HepG2 (cell line): ENCODE measurements around the gene SIRT6. TPM values are rescaled to one million over a fixed set of nuclear protein-coding genes. Genes with fewer than 3 reads are reported as not detected.

Experiments
- CCDC6 ChIP-seq: sonication (generic); formaldehyde crosslinking; IDR thresholded peaks from 2 replicates; pipeline ENCODE4 v1.8.1; 2022; ENCODE audit warnings: mild to moderate bottlenecking, missing genetic modification reagents, moderate library complexity
- FOXP1 ChIP-seq, 2 experiments: fragments of 450-650 bp in 1 of 2; IDR thresholded peaks; 2 replicates each; pipeline ENCODE4 v1.6.1; 2017 to 2018; ENCODE audit warnings: antibody characterized with exemption in 1 of 2
- HCFC1 ChIP-seq: fragments of 150-350 bp; IDR thresholded peaks from 2 replicates; pipeline ENCODE4 v1.6.1; 2014; ENCODE audit warnings: low read depth, low read length
- KAT7 ChIP-seq: IDR thresholded peaks from 2 replicates; pipeline ENCODE4 v1.6.1; 2018; ENCODE audit warnings: borderline replicate concordance, missing compliant biosample characterization
- KDM5A ChIP-seq: fragments of 200-600 bp; sonication (generic); IDR thresholded peaks from 2 replicates; pipeline ENCODE4 v1.7.0; 2018; ENCODE audit warnings: antibody characterized with exemption, mild to moderate bottlenecking, low read length, borderline replicate concordance
- MAZ ChIP-seq, 2 experiments: sonication (generic) in 1 of 2; formaldehyde crosslinking in 1 of 2; IDR thresholded peaks; 2 replicates each; pipeline versions ENCODE4 v1.5.0 to v1.6.1; 2012 to 2020; ENCODE audit warnings: low read depth in 2 of 2, mild to moderate bottlenecking in 2 of 2, borderline replicate concordance in 1 of 2, improper control_type of control experiment in 1 of 2, low read length in 1 of 2, missing genetic modification reagents in 1 of 2, moderate library complexity in 1 of 2
- MIER2 ChIP-seq: IDR thresholded peaks from 2 replicates; pipeline ENCODE4 v1.6.1; 2016; ENCODE audit warnings: missing biosample characterization, missing genetic modification reagents
- MNT ChIP-seq: fragments of 450-650 bp; IDR thresholded peaks from 2 replicates; pipeline ENCODE4 v1.6.1; 2016
- MTF2 ChIP-seq: sonication (generic); formaldehyde crosslinking; IDR thresholded peaks from 2 replicates; pipeline ENCODE4 v1.5.0; 2020; ENCODE audit warnings: missing genetic modification reagents, borderline replicate concordance
- PLRG1 ChIP-seq: fragments of 450-650 bp; conservative IDR thresholded peaks from 2 replicates; pipeline ENCODE4 v1.6.1; 2016
- RAD21 ChIP-seq: fragments of 450-650 bp; formaldehyde crosslinking; IDR thresholded peaks from 2 replicates; pipeline ENCODE4 v1.5.0; 2020; ENCODE audit warnings: mild to moderate bottlenecking
- UBTF ChIP-seq: sonication (generic); formaldehyde crosslinking; IDR thresholded peaks from 2 replicates; pipeline ENCODE4 v1.4.0; 2020; ENCODE audit warnings: mild to moderate bottlenecking, missing genetic modification reagents
- XRCC5 ChIP-seq: fragments of 200-400 bp; formaldehyde crosslinking; optimal IDR thresholded peaks from 2 replicates; pipeline ENCODE3; 2017; ENCODE audit warnings: mild to moderate bottlenecking, low read length
- ZBTB43 ChIP-seq: sonication (generic); formaldehyde crosslinking; conservative IDR thresholded peaks from 2 replicates; pipeline ENCODE4 v1.4.0; 2020; ENCODE audit warnings: missing genetic modification reagents
- ZFP62 ChIP-seq: sonication (generic); formaldehyde crosslinking; IDR thresholded peaks from 2 replicates; pipeline ENCODE4 v1.4.0; 2020; ENCODE audit warnings: missing genetic modification reagents
- ZNF335 ChIP-seq: sonication (generic); formaldehyde crosslinking; IDR thresholded peaks from 2 replicates; pipeline ENCODE4 v1.4.0; 2020; ENCODE audit warnings: missing genetic modification reagents
- ZNF441 ChIP-seq: sonication (generic); formaldehyde crosslinking; IDR thresholded peaks from 2 replicates; pipeline ENCODE4 v1.7.0; 2021; ENCODE audit warnings: missing genetic modification reagents, borderline replicate concordance
- ZNF501 ChIP-seq: sonication (generic); formaldehyde crosslinking; IDR thresholded peaks from 2 replicates; pipeline ENCODE4 v1.5.1; 2020; ENCODE audit warnings: mild to moderate bottlenecking, moderate library complexity, missing genetic modification reagents
- ZNF614 ChIP-seq: IDR thresholded peaks from 2 replicates; pipeline ENCODE4 v1.6.1; 2018; ENCODE audit warnings: missing biosample characterization, missing genetic modification reagents, inconsistent platforms, borderline replicate concordance
- ZNF776 ChIP-seq: sonication (generic); formaldehyde crosslinking; IDR thresholded peaks from 2 replicates; pipeline ENCODE4 v1.4.0; 2020; ENCODE audit warnings: mild to moderate bottlenecking, missing genetic modification reagents
- ZNF790 ChIP-seq: sonication (generic); formaldehyde crosslinking; IDR thresholded peaks from 2 replicates; pipeline ENCODE4 v1.8.0; 2022; ENCODE audit warnings: missing genetic modification reagents, mild to moderate bottlenecking, borderline replicate concordance
- polyA plus RNA-seq, 8 experiments: library from polyadenylated mRNA; depleted of rRNA in 3 of 8; stranded (reverse) in 7 of 8; unstranded in 1 of 8; fragments of >200 nt; fragmentation: Illumina TruSeq in 4 of 8; extraction: Trizol in 4 of 8; gene quantifications; 2 replicates each; pipeline versions ENCODE4 v1.2.1 to v1.2.3, GENCODE V29; 2011 to 2016; ENCODE audit warnings: low read depth in 4 of 8, missing spikeins in 1 of 8, mixed read lengths in 1 of 8; ENCODE audit not compliant: insufficient read depth in 1 of 8
- total RNA-seq, 5 experiments: library from RNA; depleted of rRNA; stranded (reverse); fragments of >200 nt; fragmentation: Illumina TruSeq; extraction: Trizol; gene quantifications; 2 replicates each; pipeline ENCODE4 v1.2.3, GENCODE V29; 2016; ENCODE audit warnings: low read depth in 1 of 5
- TF ChIP-seq, protein P1 (sequence below): sonication (generic); formaldehyde crosslinking; conservative IDR thresholded peaks from 2 replicates; pipeline ENCODE4 v1.4.0; 2020; ENCODE audit warnings: missing genetic modification reagents
- TF ChIP-seq, protein P2 (sequence below): sonication (generic); formaldehyde crosslinking; IDR thresholded peaks from 2 replicates; pipeline ENCODE4 v1.8.1; 2023; ENCODE audit warnings: mild to moderate bottlenecking, missing genetic modification reagents, borderline replicate concordance
- TF ChIP-seq, protein P3 (sequence below): IDR thresholded peaks from 2 replicates; pipeline ENCODE4 v1.6.1; 2012; ENCODE audit warnings: inconsistent platforms

SIRT6 gene
- total and polyA plus RNA-seq, 2 of the 13 experiments (the other 11 are each of a cell fraction or from before 2014, with no cell fraction given) = 11.0 to 18.4 TPM

DNA sequence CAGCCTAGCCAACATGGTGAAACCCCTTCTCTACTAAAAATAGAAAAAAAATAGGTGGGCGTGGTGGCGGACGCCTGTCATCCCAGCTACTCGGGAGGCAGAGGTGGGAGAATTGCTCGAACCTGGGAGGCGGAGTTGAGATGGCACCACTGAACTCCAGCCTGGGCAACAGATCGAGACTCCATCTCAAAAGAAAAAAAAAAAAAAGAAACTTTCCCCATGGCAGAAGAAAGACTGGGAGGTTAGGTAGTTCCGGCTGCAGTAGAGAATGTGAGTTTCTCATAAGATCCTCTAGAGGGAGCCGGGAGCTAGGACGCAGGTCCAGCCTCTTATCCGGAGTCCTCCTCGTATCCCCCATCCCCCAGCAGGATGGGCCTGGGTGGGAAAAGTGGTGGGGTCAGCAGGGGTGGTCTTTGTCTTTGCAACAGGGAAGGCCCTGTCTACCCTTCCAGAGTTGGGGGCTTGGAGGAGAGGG lies 42.1 kb downstream of the SIRT6 start (continued):
- TF ChIP-seq, protein P1, sequence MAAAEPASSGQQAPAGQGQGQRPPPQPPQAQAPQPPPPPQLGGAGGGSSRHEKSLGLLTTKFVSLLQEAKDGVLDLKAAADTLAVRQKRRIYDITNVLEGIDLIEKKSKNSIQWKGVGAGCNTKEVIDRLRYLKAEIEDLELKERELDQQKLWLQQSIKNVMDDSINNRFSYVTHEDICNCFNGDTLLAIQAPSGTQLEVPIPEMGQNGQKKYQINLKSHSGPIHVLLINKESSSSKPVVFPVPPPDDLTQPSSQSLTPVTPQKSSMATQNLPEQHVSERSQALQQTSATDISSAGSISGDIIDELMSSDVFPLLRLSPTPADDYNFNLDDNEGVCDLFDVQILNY (CRISPR knock-in tag) = no peak
- TF ChIP-seq MIER2 (CRISPR knock-in tag) = no peak
- no peak for TF ChIP-seq MTF2
- no peak for TF ChIP-seq ZNF776
- 0 out of 2 replicates have a peak, but pooled peaks have one; percentile 35 for TF ChIP-seq RAD21 (CRISPR knock-in tag)
- no peak for TF ChIP-seq HCFC1
- no peak for TF ChIP-seq ZNF790
- no peak for TF ChIP-seq PLRG1
- TF ChIP-seq, protein P2, sequence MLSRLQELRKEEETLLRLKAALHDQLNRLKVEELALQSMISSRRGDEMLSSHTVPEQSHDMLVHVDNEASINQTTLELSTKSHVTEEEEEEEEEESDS (CRISPR knock-in tag) = no peak
- no peak for TF ChIP-seq MNT
- no peak for TF ChIP-seq ZFP62
- TF ChIP-seq FOXP1 (IDR thresholded peaks at IDR 0.05) = no peak
- no peak for TF ChIP-seq FOXP1 (CRISPR knock-in tag; IDR thresholded peaks at IDR 0.05)
- TF ChIP-seq ZNF441 (CRISPR knock-in tag) = peak; percentile 34; the same call in 1 of the 2 replicates
- no peak for TF ChIP-seq KAT7 (CRISPR knock-in tag)
- no peak for TF ChIP-seq ZBTB43 (CRISPR knock-in tag)
- TF ChIP-seq, protein P3, sequence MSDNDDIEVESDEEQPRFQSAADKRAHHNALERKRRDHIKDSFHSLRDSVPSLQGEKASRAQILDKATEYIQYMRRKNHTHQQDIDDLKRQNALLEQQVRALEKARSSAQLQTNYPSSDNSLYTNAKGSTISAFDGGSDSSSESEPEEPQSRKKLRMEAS = no peak; the same call in 1 of the 2 replicates
- peak; percentile 25 for TF ChIP-seq XRCC5
- TF ChIP-seq ZNF501 (CRISPR knock-in tag) = no peak
- peak; percentile 27; the same call in 1 of the 2 replicates for TF ChIP-seq UBTF (CRISPR knock-in tag)
- 0 out of 2 replicates have a peak, but pooled peaks have one; percentile 9 for TF ChIP-seq ZNF614
- no peak for TF ChIP-seq MAZ (IDR thresholded peaks at IDR 0.05; ENCODE audit: borderline replicate concordance, low read depth, low read length)
- TF ChIP-seq MAZ (CRISPR knock-in tag; IDR thresholded peaks at IDR 0.05; ENCODE audit: low read depth) = 0 out of 2 replicates have a peak, but pooled peaks have one; percentile 14
- no peak for TF ChIP-seq ZNF335 (CRISPR knock-in tag)
- no peak for TF ChIP-seq KDM5A
- 0 out of 2 replicates have a peak, but pooled peaks have one; percentile 38 for TF ChIP-seq CCDC6 (CRISPR knock-in tag)
